ENCODE measurements around the gene PC. TPM values are rescaled to one million over a fixed set of nuclear protein-coding genes. Genes with fewer than 3 reads are reported as not detected.

The PC gene
- total RNA-seq, 2 experiments from 2014 or later, result 8.8 to 10.1 TPM

- no peaks in the 10 kb centered on the region for H3K9me3 Mint-ChIP-seq
- DNase-seq, result no peak
- H3K4me3 Mint-ChIP-seq, result no peak overlapping the region
- no peaks in the 10 kb centered on the region for H3K4me1 Mint-ChIP-seq
- H3K27ac Mint-ChIP-seq, result no peak overlapping the region
- no peaks in the 10 kb centered on the region for H3K27me3 Mint-ChIP-seq
- CTCF ChIA-PET, result interaction anchor here (0.8 to 0.9 kb wide), 2 partner anchors 11 to 19 kb away, joined by 3 to 4 read pairs; no protein-coding TSS in a partner anchor
- POLR2A ChIA-PET, result no interaction called here
- H3K36me3 Mint-ChIP-seq (ENCODE audit: low read depth), result peaks cover 2% of the 10 kb centered on the region
These were observed 97.0 kb downstream of the PC start for GRCh38 chr11:66861038-66861773.

- no peak for DNase-seq
- CTCF ChIA-PET, result interaction anchor here (0.8 to 0.9 kb wide), 2 partner anchors 10 to 19 kb away, joined by 3 to 4 read pairs; no protein-coding TSS in a partner anchor
- Mint-ChIP-seq H3K36me3 (ENCODE audit: low read depth) (peaks cover 2% of the 10 kb centered on the region), H3K27ac (no peak overlapping the region), H3K4me1 (peaks cover 5% of the 10 kb centered on the region), H3K9me3 (no peaks in the 10 kb centered on the region), H3K27me3 (no peaks in the 10 kb centered on the region), H3K4me3 (no peak overlapping the region)
- POLR2A ChIA-PET, result no interaction called here
These were observed 97.7 kb downstream of the PC start for GRCh38 chr11:66860449-66860831.

GRCh38 chr11:66859686-66860448 is 98.3 kb downstream of the PC start:
- ChIA-PET CTCF (no interaction called here), POLR2A (no interaction called here)
- no peak overlapping the region for H3K4me3 Mint-ChIP-seq
- H3K4me1 Mint-ChIP-seq, result peaks cover 9% of the 10 kb centered on the region
- no peaks in the 10 kb centered on the region for H3K9me3 Mint-ChIP-seq
- no peak overlapping the region for H3K27ac Mint-ChIP-seq
- DNase-seq, result no peak
- H3K27me3 Mint-ChIP-seq, result no peaks in the 10 kb centered on the region
- peaks cover 2% of the 10 kb centered on the region for H3K36me3 Mint-ChIP-seq (ENCODE audit: low read depth)

- Mint-ChIP-seq H3K36me3 (ENCODE audit: low read depth) (peaks cover 2% of the 10 kb centered on the region), H3K27me3 (no peaks in the 10 kb centered on the region), H3K27ac (no peak overlapping the region), H3K4me1 (peaks cover 13% of the 10 kb centered on the region), H3K4me3 (no peak overlapping the region), H3K9me3 (no peaks in the 10 kb centered on the region)
- CTCF ChIA-PET, result no interaction called here
- no peak for DNase-seq
- POLR2A ChIA-PET, result no interaction called here
These were observed 99.1 kb downstream of the PC start for GRCh38 chr11:66858939-66859685.

- no peak for DNase-seq
- Mint-ChIP-seq H3K27ac (peak overlapping the region; percentile 57), H3K4me3 (peak overlapping the region; percentile 76), H3K36me3 (ENCODE audit: low read depth) (peaks cover 2% of the 10 kb centered on the region), H3K9me3 (no peaks in the 10 kb centered on the region), H3K4me1 (peaks cover 19% of the 10 kb centered on the region), H3K27me3 (no peaks in the 10 kb centered on the region)
- ChIA-PET CTCF (interaction anchor here (1.3 kb wide), 1 partner anchor 17 kb away, joined by 4 read pairs; no protein-coding TSS in a partner anchor), POLR2A (no interaction called here)
These were observed 99.8 kb downstream of the PC start for GRCh38 chr11:66858186-66858938.

- peak overlapping the region; percentile 57 for H3K27ac Mint-ChIP-seq
- DNase-seq, result no peak
- ChIA-PET CTCF (interaction anchor here (1.3 kb wide), 1 partner anchor 17 kb away, joined by 4 read pairs; no protein-coding TSS in a partner anchor), POLR2A (no interaction called here)
- peaks cover 2% of the 10 kb centered on the region for H3K36me3 Mint-ChIP-seq (ENCODE audit: low read depth)
- H3K9me3 Mint-ChIP-seq, result no peaks in the 10 kb centered on the region
- H3K4me1 Mint-ChIP-seq, result peaks cover 19% of the 10 kb centered on the region
- no peaks in the 10 kb centered on the region for H3K27me3 Mint-ChIP-seq
- H3K4me3 Mint-ChIP-seq, result peak overlapping the region; percentile 76
These were observed 100.3 kb downstream of the PC start for GRCh38 chr11:66857927-66858185.

GRCh38 chr11:66857234-66857926 is 100.8 kb downstream of the PC start:
- Mint-ChIP-seq H3K4me3 (peak overlapping the region; percentile 76), H3K4me1 (peaks cover 19% of the 10 kb centered on the region), H3K36me3 (ENCODE audit: low read depth) (peaks cover 2% of the 10 kb centered on the region), H3K9me3 (no peaks in the 10 kb centered on the region), H3K27me3 (no peaks in the 10 kb centered on the region), H3K27ac (peak overlapping the region; percentile 80)
- DNase-seq, result no peak
- CTCF ChIA-PET, result interaction anchor here (1.3 kb wide), 1 partner anchor 16 kb away, joined by 4 read pairs; no protein-coding TSS in a partner anchor
- POLR2A ChIA-PET, result no interaction called here

- Mint-ChIP-seq H3K4me3 (peak within 1 kb of the TSS; percentile 85), H3K27ac (peak within 1 kb of the TSS; percentile 90), H3K36me3 (ENCODE audit: low read depth) (peaks cover 2% of the 10 kb centered on the region), H3K9me3 (no peaks in the 10 kb centered on the region), H3K4me1 (peaks cover 25% of the 10 kb centered on the region), H3K27me3 (no peaks in the 10 kb centered on the region)
- ChIA-PET CTCF (interaction anchor here (1.3 to 3.3 kb wide), 2 partner anchors 12 to 178 kb away, joined by 3 to 27 read pairs; partner anchors contain the start of gene RCE1), POLR2A (interaction anchor here (0.5 kb wide), 1 partner anchor 54 kb away, joined by 3 read pairs; no protein-coding TSS in a partner anchor)
- DNase-seq, result no peak
These were observed 101.5 kb downstream of the PC start, which contains the start of gene LRFN4 for GRCh38 chr11:66856496-66857233. TSS of gene LRFN4 (plus strand) at chr11:66857064. CDS start at chr11:66857745, 681 bp downstream.

GRCh38 chr11:66855574-66856495 is 102.3 kb downstream of the PC start:
- H3K36me3 Mint-ChIP-seq (ENCODE audit: low read depth), result peaks cover 2% of the 10 kb centered on the region
- CTCF ChIA-PET, result interaction anchor here (1.2 to 3.3 kb wide), 3 partner anchors 11 to 177 kb away, joined by 3 to 27 read pairs (median 3); partner anchors contain the start of gene RCE1
- peak overlapping the region; percentile 85 for H3K4me3 Mint-ChIP-seq
- no peaks in the 10 kb centered on the region for H3K9me3 Mint-ChIP-seq
- DNase-seq, result peak; percentile 88
- POLR2A ChIA-PET, result interaction anchor here (0.5 kb wide), 1 partner anchor 55 kb away, joined by 3 read pairs; no protein-coding TSS in a partner anchor
- H3K4me1 Mint-ChIP-seq, result peaks cover 29% of the 10 kb centered on the region
- no peaks in the 10 kb centered on the region for H3K27me3 Mint-ChIP-seq
- peak overlapping the region; percentile 86 for H3K27ac Mint-ChIP-seq

- H3K4me1 Mint-ChIP-seq, result peaks cover 32% of the 10 kb centered on the region
- no peak overlapping the region for H3K27ac Mint-ChIP-seq
These were observed 103.4 kb downstream of the PC start for GRCh38 chr11:66854729-66855211.

More at GRCh38 chr11:66854729-66855211, 103.4 kb downstream of the PC start:
- H3K36me3 Mint-ChIP-seq (ENCODE audit: low read depth), result peaks cover 2% of the 10 kb centered on the region
- no peaks in the 10 kb centered on the region for H3K27me3 Mint-ChIP-seq
- CTCF ChIA-PET, result interaction anchor here (0.7 to 3.3 kb wide), 4 partner anchors 10 to 444 kb away, joined by 3 to 27 read pairs (median 6); partner anchors contain the start of gene RCE1
- H3K4me3 Mint-ChIP-seq, result peak overlapping the region; percentile 73
- POLR2A ChIA-PET, result interaction anchor here (1.1 kb wide), 1 partner anchor 177 kb away, joined by 3 read pairs; the partner anchor contains the start of gene RBM4B
- H3K9me3 Mint-ChIP-seq, result no peaks in the 10 kb centered on the region
- DNase-seq, result no peak
